SK-N-MC (cell line): Measurements from ENCODE around the gene ABLIM1.

Experiments used
- DNase-seq: peaks from one replicate; pipeline ENCODE4 v3.0.0-alpha.2; 2011; ENCODE audit warnings: low read depth, low spot score
- H3K27ac ChIP-seq: fragments of 200-600 bp; sonication (generic); 2 replicates; pipeline ENCODE4 v1.5.1; 2016; ENCODE audit warnings: mixed run types
- H3K36me3 ChIP-seq: fragments of 200-600 bp; sonication (generic); 2 replicates; pipeline ENCODE4 v1.6.1; 2017; ENCODE audit warnings: antibody characterized with exemption, low read length, mixed read lengths; ENCODE audit not compliant: insufficient read depth
- H3K4me3 ChIP-seq: fragments of 200-600 bp; sonication (generic); 2 replicates; pipeline ENCODE4 v1.5.1; 2016
- H3K9ac ChIP-seq: fragments of 200-600 bp; sonication (generic); 2 replicates; pipeline ENCODE4 v1.8.0; 2017; ENCODE audit warnings: mixed run types, mixed read lengths; ENCODE audit not compliant: insufficient read length
- H3K9me3 ChIP-seq: fragments of 200-600 bp; sonication (generic); 2 replicates; pipeline ENCODE4 v1.6.1; 2017; ENCODE audit warnings: low read depth, mild to moderate bottlenecking, antibody characterized with exemption, low read length, moderate library complexity, mixed read lengths
- EZH2 ChIP-seq: fragments of 200-600 bp; sonication (generic); IDR thresholded peaks from one replicate; pipeline ENCODE4 v1.6.1; 2017; ENCODE audit warnings: antibody characterized with exemption
- FOXP2 ChIP-seq: optimal IDR thresholded peaks from 2 replicates; pipeline ENCODE3; 2011; ENCODE audit warnings: mild to moderate bottlenecking, moderate library complexity; ENCODE audit not compliant: insufficient read depth; ENCODE audit errors: extremely low read length, control extremely low read depth
- POLR2AphosphoS5 ChIP-seq: IDR thresholded peaks from 2 replicates; pipeline ENCODE4 v1.6.1; 2012; ENCODE audit warnings: mild to moderate bottlenecking, low read depth, low read length, borderline replicate concordance

Gene ABLIM1

GRCh38 chr10:114624951-114625780, 32.9 kb downstream of the ABLIM1 start:
- Histone ChIP-seq H3K36me3 (no peaks in the 10 kb centered on the region), H3K4me3 (no peak overlapping the region), H3K27ac (no peak overlapping the region), H3K9ac (no peak overlapping the region), H3K9me3 (no peaks in the 10 kb centered on the region)
- DNase-seq = no peak
- TF ChIP-seq FOXP2 = no peak
- no peak for TF ChIP-seq EZH2
- no peak for TF ChIP-seq POLR2AphosphoS5

GRCh38 chr10:114624422-114624821, 33.7 kb downstream of the ABLIM1 start:
- no peaks in the 10 kb centered on the region for H3K9me3 ChIP-seq
- no peak overlapping the region for H3K9ac ChIP-seq
- DNase-seq = no peak
- TF ChIP-seq EZH2 (no peak), POLR2AphosphoS5 (no peak), FOXP2 (no peak)
- H3K36me3 ChIP-seq = no peaks in the 10 kb centered on the region
- no peak overlapping the region for H3K4me3 ChIP-seq
- H3K27ac ChIP-seq = no peak overlapping the region

GRCh38 chr10:114623661-114624294, 34.3 kb downstream of the ABLIM1 start:
- Histone ChIP-seq H3K9ac (no peak overlapping the region), H3K27ac (no peak overlapping the region), H3K36me3 (no peaks in the 10 kb centered on the region), H3K4me3 (no peak overlapping the region), H3K9me3 (no peaks in the 10 kb centered on the region)
- TF ChIP-seq POLR2AphosphoS5 (no peak), FOXP2 (no peak), EZH2 (no peak)
- DNase-seq = no peak

- Histone ChIP-seq H3K27ac (no peak overlapping the region), H3K9me3 (no peaks in the 10 kb centered on the region), H3K9ac (no peak overlapping the region), H3K4me3 (no peak overlapping the region), H3K36me3 (no peaks in the 10 kb centered on the region)
- TF ChIP-seq EZH2 (no peak), POLR2AphosphoS5 (no peak), FOXP2 (no peak)
- DNase-seq = no peak
Measured at GRCh38 chr10:114623155-114623554, 34.9 kb downstream of the ABLIM1 start.

GRCh38 chr10:114618722-114619121, 39.4 kb downstream of the ABLIM1 start:
- Histone ChIP-seq H3K36me3 (no peaks in the 10 kb centered on the region), H3K9me3 (no peaks in the 10 kb centered on the region), H3K27ac (no peak overlapping the region), H3K4me3 (no peak overlapping the region), H3K9ac (no peak overlapping the region)
- TF ChIP-seq EZH2 (no peak), POLR2AphosphoS5 (no peak), FOXP2 (no peak)
- no peak for DNase-seq

GRCh38 chr10:114616516-114616915, 41.6 kb downstream of the ABLIM1 start:
- Histone ChIP-seq H3K27ac (no peak overlapping the region), H3K9ac (no peak overlapping the region), H3K9me3 (no peaks in the 10 kb centered on the region), H3K4me3 (no peak overlapping the region), H3K36me3 (no peaks in the 10 kb centered on the region)
- TF ChIP-seq POLR2AphosphoS5 (no peak), FOXP2 (no peak), EZH2 (no peak)
- no peak for DNase-seq

- H3K4me3 ChIP-seq = no peak overlapping the region
- H3K36me3 ChIP-seq = no peaks in the 10 kb centered on the region
- no peaks in the 10 kb centered on the region for H3K9me3 ChIP-seq
- no peak for DNase-seq
- no peak overlapping the region for H3K27ac ChIP-seq
- H3K9ac ChIP-seq = no peak overlapping the region
- no peak for TF ChIP-seq FOXP2
Measured at GRCh38 chr10:114616103-114616502, 42.0 kb downstream of the ABLIM1 start.

GRCh38 chr10:114615600-114616007, 42.5 kb downstream of the ABLIM1 start:
- H3K9ac ChIP-seq = no peak overlapping the region
- TF ChIP-seq EZH2 = no peak
- no peaks in the 10 kb centered on the region for H3K9me3 ChIP-seq
- no peak overlapping the region for H3K27ac ChIP-seq
- H3K36me3 ChIP-seq = no peaks in the 10 kb centered on the region
- no peak for DNase-seq
- H3K4me3 ChIP-seq = no peak overlapping the region

GRCh38 chr10:114613237-114613979, 44.7 kb downstream of the ABLIM1 start:
- no peaks in the 10 kb centered on the region for H3K9me3 ChIP-seq
- TF ChIP-seq POLR2AphosphoS5 (no peak), EZH2 (no peak), FOXP2 (no peak)
- no peak overlapping the region for H3K27ac ChIP-seq
- H3K4me3 ChIP-seq = no peak overlapping the region
- no peak for DNase-seq
- no peak overlapping the region for H3K9ac ChIP-seq
- H3K36me3 ChIP-seq = no peaks in the 10 kb centered on the region
